ENCODE results near the gene NAA38.

Gene NAA38

GRCh38 chr17:7839190-7839875, 18.0 kb downstream of the NAA38 start:
- DNase-seq: no peak

- DNase-seq: peak; percentile 26
Measured at GRCh38 chr17:7838090-7839075, 19.0 kb downstream of the NAA38 start.

- DNase-seq: no peak
Measured at GRCh38 chr17:7837408-7838088, 19.8 kb downstream of the NAA38 start.

- peak; percentile 82 for DNase-seq
Measured at GRCh38 chr17:7836596-7837407, 20.6 kb downstream of the NAA38 start.

GRCh38 chr17:7835814-7836595, 21.4 kb downstream of the NAA38 start:
- DNase-seq: peak; percentile 59

GRCh38 chr17:7834957-7835813, 22.2 kb downstream of the NAA38 start:
- DNase-seq: peak; percentile 99

GRCh38 chr17:7834542-7834956, 22.8 kb downstream of the NAA38 start:
- no peak for DNase-seq

GRCh38 chr17:7833795-7834541, 23.4 kb downstream of the NAA38 start, which contains the start of gene KDM6B:
Gene KDM6B, plus strand, starts transcription at chr17:7834217. Its CDS starts 11,338 bp downstream, at chr17:7845555.
- DNase-seq: peak; percentile 68

GRCh38 chr17:7833011-7833794, 24.2 kb downstream of the NAA38 start:
- no peak for DNase-seq

GRCh38 chr17:7832431-7832830, 24.9 kb downstream of the NAA38 start:
- DNase-seq: no peak

- DNase-seq: no peak
Measured at GRCh38 chr17:7831233-7831632, 26.1 kb downstream of the NAA38 start.

- no peak for DNase-seq
Measured at GRCh38 chr17:7830616-7831015, 26.7 kb downstream of the NAA38 start.

- DNase-seq: no peak
Measured at GRCh38 chr17:7825206-7825990, 32.0 kb downstream of the NAA38 start.

- no peak for DNase-seq
Measured at GRCh38 chr17:7824021-7824924, 33.1 kb downstream of the NAA38 start.

- DNase-seq: no peak
Measured at GRCh38 chr17:7823581-7824001, 33.8 kb downstream of the NAA38 start.

GRCh38 chr17:7822126-7822525, 35.2 kb downstream of the NAA38 start:
- DNase-seq: no peak

GRCh38 chr17:7820231-7820630, 37.1 kb downstream of the NAA38 start:
- DNase-seq: no peak

All from NCI-H226 (cell line).